ENCODE measurements around the gene NOVA1.

NOVA1 gene

DNA sequence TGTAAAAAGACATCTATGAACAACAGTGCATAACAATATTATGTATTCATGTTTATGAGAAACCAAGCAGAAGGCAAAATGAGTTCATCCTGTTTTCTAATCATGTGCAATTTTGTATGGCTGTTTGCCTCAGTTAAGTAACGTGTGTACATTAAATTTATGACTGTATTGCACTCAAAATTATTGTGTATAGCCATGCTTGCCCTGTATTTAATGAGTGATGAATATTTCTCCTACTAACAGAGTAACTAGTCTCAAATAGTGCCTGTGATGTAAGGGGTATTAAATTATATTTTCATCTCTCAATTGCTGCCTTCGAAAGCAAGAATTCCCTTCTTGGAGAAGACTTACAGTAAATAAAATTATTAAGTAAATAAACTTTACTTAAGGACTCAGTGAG is 154.2 kb downstream of the NOVA1 start:
- DNase-seq (ENCODE audit: low read depth) = no peak

DNA sequence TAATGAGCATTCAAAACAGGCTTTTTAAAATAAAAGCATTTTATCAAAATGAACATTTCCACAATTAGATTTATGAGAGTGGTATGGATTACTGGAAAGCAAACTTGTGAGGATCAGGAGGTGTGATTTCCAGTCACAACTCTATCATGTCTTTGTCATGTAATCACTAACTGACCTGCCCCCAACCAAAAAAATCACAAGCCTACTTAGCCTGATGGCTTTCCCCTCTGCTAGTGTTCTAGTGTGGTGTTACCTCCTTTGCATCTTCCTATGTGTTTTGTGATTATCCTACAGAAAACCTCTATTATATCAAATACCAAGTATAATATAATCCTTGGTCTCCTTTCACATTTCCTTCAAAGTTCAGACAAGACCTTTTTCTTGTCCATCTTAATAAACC is 168.6 kb downstream of the NOVA1 start:
- no peak for DNase-seq (ENCODE audit: low read depth)

DNA sequence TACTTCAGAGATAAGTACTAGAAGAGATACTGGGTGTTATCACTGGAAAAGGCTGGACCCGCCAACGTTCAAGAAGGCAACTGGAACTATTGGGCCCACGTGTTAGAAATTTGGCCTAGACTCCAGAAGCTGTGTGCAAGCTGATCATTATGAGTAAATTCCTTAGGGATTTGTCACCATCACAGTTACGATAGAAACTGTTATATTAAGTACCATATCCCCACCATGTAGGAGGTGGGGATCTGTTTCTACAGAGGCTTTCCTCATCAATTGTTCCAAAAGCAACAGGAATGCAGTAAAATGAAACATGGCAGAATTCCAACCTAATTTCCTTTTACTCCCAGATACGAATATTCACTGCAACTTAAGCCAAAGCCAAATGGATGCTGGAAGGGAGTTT is 170.7 kb downstream of the NOVA1 start:
- no peak for DNase-seq (ENCODE audit: low read depth)

DNA sequence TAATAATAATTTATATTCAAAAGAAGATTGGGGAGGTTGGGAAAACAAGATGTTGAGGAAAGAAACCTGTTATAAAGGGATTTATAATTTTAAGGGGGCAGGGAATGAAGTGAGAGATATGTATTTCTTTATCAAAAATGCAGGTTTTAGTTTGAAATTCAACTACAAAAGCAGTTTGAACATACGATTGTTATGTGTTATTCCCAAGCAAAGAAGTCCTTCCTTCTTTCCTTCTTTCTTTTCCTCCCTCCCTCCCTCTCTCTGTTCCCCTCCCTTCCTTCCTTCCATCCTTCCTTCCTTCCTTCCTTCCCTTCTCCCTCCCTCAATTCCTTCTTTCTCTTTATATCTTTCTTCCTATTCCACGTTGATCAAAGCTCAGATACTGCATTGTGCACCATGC is 173.3 kb downstream of the NOVA1 start:
- DNase-seq (ENCODE audit: low read depth) = no peak

DNA sequence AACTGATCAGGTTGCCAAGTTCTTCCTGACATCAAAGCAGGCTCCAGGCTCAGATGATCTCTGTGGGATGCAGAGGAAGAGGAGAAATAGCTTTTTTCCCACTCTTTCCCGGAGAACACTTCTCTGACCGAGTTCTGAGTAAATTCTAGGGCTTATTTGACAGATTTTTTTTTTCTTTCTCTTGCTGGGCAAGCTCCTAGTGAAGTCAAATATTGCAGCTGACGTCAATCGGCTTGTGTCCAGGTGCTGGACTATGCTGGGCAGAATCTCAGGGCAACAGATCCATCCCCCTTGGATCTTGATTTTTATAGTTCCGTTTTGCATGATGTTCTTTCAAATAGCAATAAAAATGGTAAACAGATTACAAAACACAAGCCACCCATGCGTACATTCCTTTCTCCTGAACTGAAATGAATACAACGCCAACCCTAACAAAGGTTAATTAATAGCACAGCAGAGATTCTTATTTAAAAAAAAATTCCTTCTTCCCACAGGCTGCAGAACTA is 182.2 kb downstream of the NOVA1 start:
- no peak for DNase-seq (ENCODE audit: low read depth)

DNA sequence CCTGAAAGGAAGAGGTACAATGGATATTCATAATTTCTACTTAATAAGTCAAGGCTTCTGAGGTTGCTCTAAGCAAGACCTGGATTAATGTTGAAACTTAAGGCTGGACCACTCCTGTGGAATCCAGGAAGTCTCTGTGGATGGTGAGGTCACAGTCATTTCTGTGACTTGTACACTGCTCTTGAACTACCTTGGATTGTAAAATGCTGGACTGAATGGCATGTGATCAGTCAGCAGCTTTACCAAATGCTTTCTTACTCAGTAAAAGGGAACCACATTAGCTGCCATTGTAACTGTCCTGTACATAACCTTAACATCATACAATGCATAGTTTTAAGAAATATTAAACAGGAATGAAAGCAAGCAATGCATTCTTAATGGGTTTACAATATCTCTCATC is 182.9 kb downstream of the NOVA1 start:
- DNase-seq (ENCODE audit: low read depth) = no peak

DNA sequence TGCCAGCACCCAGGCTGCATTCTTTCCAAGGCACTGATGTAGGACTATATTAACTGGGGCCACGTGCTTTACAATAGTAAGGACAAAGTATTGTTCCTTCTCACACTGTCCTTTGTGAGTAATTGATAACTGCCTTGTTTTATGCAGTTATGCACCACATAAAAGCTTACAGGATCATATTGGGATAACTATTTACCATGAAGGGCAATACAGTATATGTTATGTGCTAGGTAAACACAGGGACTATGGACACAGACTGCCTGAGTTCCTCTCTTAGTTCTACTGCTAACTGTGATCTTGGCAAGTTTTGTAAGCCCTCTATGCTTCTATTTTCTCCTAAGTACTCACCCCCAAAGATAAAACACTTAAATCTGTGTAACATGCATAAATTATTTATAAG is 183.7 kb downstream of the NOVA1 start:
- DNase-seq (ENCODE audit: low read depth) = no peak

DNA sequence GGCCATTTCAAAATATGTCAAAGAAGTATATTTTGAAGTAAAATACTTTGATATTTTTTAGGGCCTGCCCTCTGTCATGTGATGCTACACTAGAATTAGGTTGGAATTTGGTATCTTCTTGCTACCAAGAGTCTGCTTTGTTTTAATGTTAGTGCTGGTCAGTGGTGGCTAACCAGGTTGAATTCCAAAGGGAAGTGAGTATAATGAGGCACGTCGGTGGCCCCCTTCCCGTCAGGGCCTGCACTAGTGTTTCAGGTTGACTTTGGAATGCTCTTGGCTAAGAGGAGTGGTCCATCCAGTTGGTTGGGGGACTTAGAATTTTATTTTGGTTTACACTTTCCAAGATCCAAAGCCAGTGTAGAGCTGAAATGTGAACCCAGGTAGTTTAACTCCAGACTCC is 185.4 kb downstream of the NOVA1 start:
- DNase-seq (ENCODE audit: low read depth) = no peak

DNA sequence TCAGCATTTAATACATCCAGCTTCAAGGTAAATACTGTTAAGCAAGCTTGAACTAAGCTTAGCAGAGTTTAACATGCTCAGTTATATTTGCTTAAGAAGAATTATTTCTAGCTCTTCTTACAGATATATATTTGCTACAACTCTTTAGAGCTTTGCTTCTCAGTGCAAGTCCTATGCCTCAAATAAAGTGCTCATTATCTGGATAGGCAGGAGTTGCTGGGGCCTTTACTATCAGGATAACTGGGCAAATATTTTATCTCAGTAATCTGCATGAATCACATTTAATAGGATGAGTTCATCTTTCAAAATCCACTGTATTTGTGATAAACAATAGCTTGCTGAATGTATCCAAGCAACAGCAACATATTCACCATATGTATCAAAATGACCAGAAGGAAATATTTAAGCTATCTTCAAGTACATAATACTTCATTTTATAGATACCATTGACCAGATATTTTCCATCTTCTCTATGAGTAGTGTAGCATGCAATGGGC is 187.6 kb downstream of the NOVA1 start:
- DNase-seq (ENCODE audit: low read depth) = no peak

DNA sequence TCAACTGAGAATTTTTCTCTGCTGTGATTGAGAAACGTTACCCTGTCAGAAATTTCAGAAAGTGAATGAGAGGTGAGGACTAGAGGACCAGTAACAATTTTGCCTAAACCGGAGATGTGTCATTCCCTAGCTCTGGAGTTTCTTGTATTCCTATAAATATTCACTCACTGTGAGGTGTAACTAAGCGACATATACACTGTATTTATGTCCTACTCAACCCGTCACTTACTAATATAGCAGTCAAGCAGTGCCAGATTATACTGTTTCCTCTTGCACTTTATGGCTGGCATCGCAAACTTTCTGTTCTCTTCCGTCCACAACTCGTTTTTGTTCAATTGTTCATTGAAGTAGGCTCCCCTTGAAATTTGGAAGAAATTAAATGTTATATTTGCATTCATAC is 192.9 kb downstream of the NOVA1 start:
- DNase-seq (ENCODE audit: low read depth) = no peak

DNA sequence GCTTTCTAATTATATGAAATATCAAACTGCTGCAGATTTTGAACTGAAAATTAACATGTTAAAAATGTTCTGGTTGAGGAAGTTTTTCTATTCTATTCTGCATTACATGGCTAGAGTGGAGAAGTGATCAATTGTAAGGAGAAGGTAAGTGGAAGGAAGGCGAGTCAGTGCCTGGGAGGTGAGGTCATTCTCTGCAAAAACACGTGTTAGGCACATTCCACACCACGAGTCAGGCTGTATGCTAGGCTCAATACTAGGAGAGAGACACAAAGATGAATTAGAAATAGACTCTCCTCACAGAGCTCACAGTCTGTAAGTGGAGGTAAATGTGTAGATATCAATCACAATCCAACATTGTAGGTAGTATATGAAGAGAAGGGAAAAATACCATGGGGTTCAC is 194.1 kb downstream of the NOVA1 start:
- no peak for DNase-seq (ENCODE audit: low read depth)

DNA sequence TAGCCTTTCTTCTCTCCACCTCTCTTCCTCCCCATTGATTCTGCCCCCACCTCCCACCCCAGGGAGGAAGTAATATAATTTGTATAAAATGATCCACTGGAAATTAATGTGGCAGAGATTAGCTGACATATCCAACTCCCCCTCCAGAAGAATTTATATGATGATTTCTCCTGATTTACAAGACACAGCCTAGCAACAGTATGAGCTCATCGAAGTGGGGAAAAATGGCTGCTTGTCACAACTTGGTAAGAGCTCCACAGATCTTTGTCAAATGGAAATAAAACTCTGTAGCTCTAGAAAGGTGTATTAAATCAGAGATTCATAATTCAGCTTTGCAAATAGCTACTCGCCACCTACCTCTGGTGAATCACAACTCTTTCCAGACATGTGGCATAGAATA is 195.7 kb downstream of the NOVA1 start:
- no peak for DNase-seq (ENCODE audit: low read depth)

DNA sequence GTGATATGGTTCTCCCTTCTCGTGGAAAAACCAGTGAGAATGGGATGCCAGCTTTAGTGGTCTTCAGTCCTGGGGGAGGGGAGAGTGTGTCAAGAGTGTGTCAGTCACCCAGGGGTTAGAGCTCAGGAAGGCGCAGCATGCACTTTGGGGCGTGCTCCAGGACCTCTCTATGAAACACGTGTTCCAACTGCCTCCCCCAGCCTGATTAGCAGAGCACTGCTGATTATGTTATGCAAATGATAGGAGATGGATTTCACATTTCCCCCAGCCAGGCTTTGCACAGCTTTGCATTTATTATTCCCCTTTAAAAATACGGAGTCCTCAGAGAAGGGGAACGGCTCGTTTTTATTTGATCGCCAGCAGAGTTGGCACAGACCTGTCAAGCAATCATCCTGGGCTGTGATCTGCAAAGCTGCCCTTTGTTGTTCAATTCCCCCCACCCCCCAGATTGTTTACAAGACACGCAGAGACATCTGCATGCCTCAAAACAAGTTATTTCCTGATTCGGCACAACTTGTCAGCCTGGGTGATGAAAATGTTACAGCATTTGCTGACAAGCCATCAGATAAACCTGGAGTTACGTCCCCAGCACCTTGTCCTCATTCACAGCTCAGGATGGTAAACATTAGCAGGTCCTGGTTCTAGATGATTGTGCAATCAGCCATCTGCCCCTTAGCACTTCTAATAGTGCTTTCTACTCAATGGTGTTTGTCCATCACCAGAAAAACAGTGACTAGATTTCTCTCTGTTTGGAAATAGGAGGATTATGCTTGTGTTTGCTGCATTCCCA is 196.5 kb downstream of the NOVA1 start:
- no peak for DNase-seq (ENCODE audit: low read depth)

DNA sequence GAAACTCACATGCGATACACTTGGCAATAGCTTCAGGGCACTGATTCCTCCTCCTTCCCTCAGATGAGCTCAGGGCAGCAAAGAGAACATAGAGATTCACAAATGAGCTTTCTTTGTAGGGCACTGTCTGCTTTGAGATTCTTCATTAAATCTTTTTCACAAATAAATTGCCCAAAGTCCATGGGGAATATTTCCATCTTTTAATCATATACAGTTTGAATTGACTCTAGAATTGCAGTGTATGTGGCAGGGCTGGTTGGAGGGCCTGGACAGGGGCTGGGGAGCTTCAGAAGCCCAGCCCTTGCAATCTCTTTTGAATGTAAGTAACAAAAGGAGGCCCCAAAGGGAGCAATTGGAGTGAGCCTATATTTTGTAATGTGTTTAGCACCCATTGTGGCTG is 197.5 kb downstream of the NOVA1 start:
- DNase-seq (ENCODE audit: low read depth) = no peak

DNA sequence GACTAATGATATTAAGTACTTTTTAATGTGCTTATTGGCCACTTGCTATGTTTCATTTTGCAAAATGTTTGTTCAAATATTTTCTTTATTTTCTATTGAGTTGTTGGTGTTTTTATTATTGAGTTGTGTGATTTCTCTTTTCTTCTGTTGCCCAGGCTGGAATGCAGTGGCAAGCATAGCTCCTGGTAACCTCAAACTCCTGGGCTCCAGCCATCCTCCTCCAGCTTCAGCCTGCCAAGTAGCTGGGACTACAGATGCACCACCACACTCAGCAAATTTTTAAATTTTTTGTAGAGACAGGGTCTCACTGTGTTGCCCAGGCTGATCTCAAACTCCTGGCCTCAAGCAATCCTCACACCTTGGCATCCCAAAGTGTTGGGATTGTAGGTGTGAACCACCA is 199.2 kb downstream of the NOVA1 start:
- no peak for DNase-seq (ENCODE audit: low read depth)
